ENCODE data around the gene POGLUT2.
"Not testable (repeated sequence)": the region's sequence is repeated elsewhere in the genome, so short reads cannot be mapped to it uniquely, and the experiment has no call there.

Gene POGLUT2

DNA sequence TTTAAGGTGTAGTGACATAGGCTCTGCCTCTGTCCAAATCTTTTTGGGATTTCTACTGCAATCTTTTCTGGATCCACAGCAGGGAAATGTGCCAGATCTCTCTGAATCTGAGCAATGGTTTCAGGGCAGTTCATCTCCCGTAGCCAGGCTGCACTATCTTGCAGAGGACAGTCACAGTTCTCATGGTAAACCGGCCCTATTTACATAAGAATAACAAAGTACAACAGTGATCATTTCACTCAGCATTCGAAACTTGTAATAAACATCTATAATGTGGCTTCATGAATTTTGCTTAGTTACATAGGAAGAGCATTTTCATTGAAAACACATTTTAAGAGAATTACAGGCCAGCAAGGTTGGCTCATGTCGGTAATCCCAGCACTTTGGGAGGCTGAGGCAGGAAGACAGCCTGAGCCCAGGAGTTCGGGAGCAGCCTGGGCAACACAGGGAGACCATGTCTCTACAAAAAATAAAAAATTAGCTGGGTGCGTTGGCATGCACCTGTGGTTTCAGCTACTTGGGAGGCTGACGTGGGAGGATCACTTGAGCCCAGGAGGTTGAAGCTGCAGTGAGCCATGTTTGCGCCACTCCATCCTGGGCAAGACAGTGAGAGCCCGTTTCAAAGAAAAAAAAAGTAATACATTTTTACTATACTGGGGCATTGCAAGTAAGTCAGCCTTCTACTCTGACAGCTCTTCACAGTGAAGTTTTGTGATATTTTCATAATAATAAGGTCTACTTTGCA is 5.0 kb downstream of the POGLUT2 start:
- Histone ChIP-seq H3K36me3 (ENCODE audit: control insufficient read depth, insufficient read depth, low read length) (no peaks in the 10 kb centered on the region), H3K4me2 (ENCODE audit: low read length) (no peak overlapping the region), H3K79me2 (no peaks in the 10 kb centered on the region), H3K4me1 (no peaks in the 10 kb centered on the region), H3K9ac (no peak overlapping the region), H3K4me3 (ENCODE audit: low read depth, low read length) (no peak overlapping the region), H3K27ac (no peak overlapping the region), H2AFZ (no peak overlapping the region), H3K27me3 (ENCODE audit: control insufficient read depth, insufficient read depth, low read length) (no peaks in the 10 kb centered on the region), H3K9me3 (ENCODE audit: control insufficient read depth, low read length) (no peaks in the 10 kb centered on the region)
- TF ChIP-seq, protein P1, sequence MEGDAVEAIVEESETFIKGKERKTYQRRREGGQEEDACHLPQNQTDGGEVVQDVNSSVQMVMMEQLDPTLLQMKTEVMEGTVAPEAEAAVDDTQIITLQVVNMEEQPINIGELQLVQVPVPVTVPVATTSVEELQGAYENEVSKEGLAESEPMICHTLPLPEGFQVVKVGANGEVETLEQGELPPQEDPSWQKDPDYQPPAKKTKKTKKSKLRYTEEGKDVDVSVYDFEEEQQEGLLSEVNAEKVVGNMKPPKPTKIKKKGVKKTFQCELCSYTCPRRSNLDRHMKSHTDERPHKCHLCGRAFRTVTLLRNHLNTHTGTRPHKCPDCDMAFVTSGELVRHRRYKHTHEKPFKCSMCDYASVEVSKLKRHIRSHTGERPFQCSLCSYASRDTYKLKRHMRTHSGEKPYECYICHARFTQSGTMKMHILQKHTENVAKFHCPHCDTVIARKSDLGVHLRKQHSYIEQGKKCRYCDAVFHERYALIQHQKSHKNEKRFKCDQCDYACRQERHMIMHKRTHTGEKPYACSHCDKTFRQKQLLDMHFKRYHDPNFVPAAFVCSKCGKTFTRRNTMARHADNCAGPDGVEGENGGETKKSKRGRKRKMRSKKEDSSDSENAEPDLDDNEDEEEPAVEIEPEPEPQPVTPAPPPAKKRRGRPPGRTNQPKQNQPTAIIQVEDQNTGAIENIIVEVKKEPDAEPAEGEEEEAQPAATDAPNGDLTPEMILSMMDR (IDR thresholded peaks at IDR 0.05) = no peak

DNA sequence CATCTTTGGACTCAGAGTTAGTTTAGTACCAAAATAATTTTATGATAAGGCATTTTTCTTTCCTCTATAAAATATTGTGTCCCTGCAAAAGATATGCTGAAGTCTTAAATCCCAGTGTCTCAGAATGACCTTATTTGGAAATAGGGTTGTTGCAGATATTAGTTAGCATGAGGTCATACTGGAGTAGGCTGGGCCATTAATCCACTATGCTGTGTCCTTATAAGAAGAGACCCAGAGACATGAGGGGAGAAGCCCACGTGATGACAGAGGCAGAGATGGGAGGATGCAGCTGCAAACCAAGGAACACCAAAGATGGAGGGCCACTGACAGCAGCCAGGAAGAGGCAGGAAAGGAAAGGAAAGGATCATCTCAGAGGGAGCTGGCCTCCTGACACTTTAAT is 6.4 kb downstream of the POGLUT2 start:
- Histone ChIP-seq H2AFZ (no peak overlapping the region), H3K27me3 (ENCODE audit: control insufficient read depth, insufficient read depth, low read length) (no peaks in the 10 kb centered on the region), H3K4me1 (no peaks in the 10 kb centered on the region), H3K4me3 (ENCODE audit: low read depth, low read length) (no peak overlapping the region), H3K4me2 (ENCODE audit: low read length) (no peak overlapping the region), H3K79me2 (no peaks in the 10 kb centered on the region), H3K9ac (no peak overlapping the region), H3K27ac (no peak overlapping the region), H3K9me3 (ENCODE audit: control insufficient read depth, low read length) (no peaks in the 10 kb centered on the region), H3K36me3 (ENCODE audit: control insufficient read depth, insufficient read depth, low read length) (no peaks in the 10 kb centered on the region)
- TF ChIP-seq, protein P1 (IDR thresholded peaks at IDR 0.05) = no peak

DNA sequence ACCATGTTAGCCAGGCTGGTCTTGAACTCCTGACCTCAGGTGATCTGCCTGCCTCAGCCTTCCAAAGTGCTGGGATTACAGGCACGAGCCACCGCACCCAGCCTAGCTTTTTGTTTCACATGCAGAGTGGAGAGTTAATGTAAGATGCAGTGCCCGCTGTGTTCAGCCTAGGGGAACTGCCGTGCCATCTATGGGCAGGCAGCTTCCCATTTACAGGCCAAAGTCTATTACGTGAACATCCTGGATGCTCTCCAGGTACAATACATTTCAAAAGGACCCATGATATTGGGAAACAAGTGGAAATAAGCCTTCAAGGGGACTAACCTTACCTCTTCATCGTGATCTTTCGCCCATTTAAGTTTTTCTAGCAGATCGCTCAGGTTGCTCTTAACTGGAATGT is 10.1 kb downstream of the POGLUT2 start:
- H3K9ac ChIP-seq = no peak overlapping the region
- no peak overlapping the region for H2AFZ ChIP-seq
- no peaks in the 10 kb centered on the region for H3K79me2 ChIP-seq
- TF ChIP-seq, protein P1 (IDR thresholded peaks at IDR 0.05) = no peak
- no peaks in the 10 kb centered on the region for H3K4me1 ChIP-seq
- H3K4me3 ChIP-seq (ENCODE audit: low read depth, low read length) = no peak overlapping the region
- no peaks in the 10 kb centered on the region for H3K36me3 ChIP-seq (ENCODE audit: control insufficient read depth, insufficient read depth, low read length)
- no peak overlapping the region for H3K27ac ChIP-seq
- H3K27me3 ChIP-seq (ENCODE audit: control insufficient read depth, insufficient read depth, low read length) = no peaks in the 10 kb centered on the region
- H3K9me3 ChIP-seq (ENCODE audit: control insufficient read depth, low read length) = no peaks in the 10 kb centered on the region
- H3K4me2 ChIP-seq (ENCODE audit: low read length) = no peak overlapping the region

DNA sequence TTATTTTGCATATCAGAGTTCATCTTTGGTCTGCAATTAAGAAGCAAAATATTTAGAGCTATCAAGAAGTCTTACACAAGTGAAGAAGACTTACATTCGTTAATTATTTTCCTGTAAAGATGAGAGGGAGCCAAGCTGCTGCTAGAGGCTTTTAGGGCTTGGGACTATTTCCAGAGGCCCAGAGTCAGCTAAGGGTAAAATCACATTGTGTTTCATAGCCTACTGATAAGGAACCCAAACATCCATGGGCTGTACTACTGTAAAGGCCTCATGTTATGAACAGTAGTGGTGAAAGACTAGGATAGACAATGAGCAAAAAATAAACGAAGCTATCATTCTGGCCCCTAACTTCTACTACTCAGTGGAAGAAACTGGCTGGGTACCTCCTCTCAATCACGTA is 14.3 kb downstream of the POGLUT2 start:
- Histone ChIP-seq H2AFZ (no peak overlapping the region), H3K27me3 (ENCODE audit: control insufficient read depth, insufficient read depth, low read length) (no peaks in the 10 kb centered on the region), H3K9ac (no peak overlapping the region), H3K36me3 (ENCODE audit: control insufficient read depth, insufficient read depth, low read length) (no peaks in the 10 kb centered on the region), H3K79me2 (no peaks in the 10 kb centered on the region), H3K27ac (no peak overlapping the region), H3K4me3 (ENCODE audit: low read depth, low read length) (no peak overlapping the region), H3K4me2 (ENCODE audit: low read length) (no peak overlapping the region), H3K4me1 (no peaks in the 10 kb centered on the region), H3K9me3 (ENCODE audit: control insufficient read depth, low read length) (no peaks in the 10 kb centered on the region)
- TF ChIP-seq, protein P1 (IDR thresholded peaks at IDR 0.05) = no peak

DNA sequence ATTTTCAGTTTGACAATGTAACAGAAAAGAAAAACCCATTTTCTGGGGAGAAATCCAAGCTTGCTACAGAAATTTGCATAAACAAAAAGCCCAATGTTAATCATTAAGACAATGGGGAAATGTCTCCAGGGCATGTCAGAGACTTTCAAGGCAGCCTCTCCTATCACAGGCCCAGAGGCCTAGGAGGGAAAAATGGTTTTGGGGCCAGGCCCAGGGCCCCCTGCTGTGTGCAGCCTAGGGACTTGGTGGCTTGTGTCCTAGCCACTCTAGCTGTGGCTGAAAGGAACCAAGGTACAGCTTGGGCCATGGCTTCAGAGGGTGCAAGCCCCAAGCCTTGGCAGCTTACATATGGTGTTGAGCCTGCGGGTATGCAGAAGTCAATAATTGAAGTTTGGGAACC is 17.2 kb downstream of the POGLUT2 start:
- H3K27ac ChIP-seq = no peak overlapping the region
- no peaks in the 10 kb centered on the region for H3K79me2 ChIP-seq
- no peak overlapping the region for H3K4me2 ChIP-seq (ENCODE audit: low read length)
- TF ChIP-seq, protein P1 (IDR thresholded peaks at IDR 0.05) = no peak
- H3K9me3 ChIP-seq (ENCODE audit: control insufficient read depth, low read length) = no peaks in the 10 kb centered on the region
- H2AFZ ChIP-seq = no peak overlapping the region
- no peaks in the 10 kb centered on the region for H3K4me1 ChIP-seq
- H3K36me3 ChIP-seq (ENCODE audit: control insufficient read depth, insufficient read depth, low read length) = no peaks in the 10 kb centered on the region
- no peaks in the 10 kb centered on the region for H3K27me3 ChIP-seq (ENCODE audit: control insufficient read depth, insufficient read depth, low read length)
- no peak overlapping the region for H3K9ac ChIP-seq
- no peak overlapping the region for H3K4me3 ChIP-seq (ENCODE audit: low read depth, low read length)

DNA sequence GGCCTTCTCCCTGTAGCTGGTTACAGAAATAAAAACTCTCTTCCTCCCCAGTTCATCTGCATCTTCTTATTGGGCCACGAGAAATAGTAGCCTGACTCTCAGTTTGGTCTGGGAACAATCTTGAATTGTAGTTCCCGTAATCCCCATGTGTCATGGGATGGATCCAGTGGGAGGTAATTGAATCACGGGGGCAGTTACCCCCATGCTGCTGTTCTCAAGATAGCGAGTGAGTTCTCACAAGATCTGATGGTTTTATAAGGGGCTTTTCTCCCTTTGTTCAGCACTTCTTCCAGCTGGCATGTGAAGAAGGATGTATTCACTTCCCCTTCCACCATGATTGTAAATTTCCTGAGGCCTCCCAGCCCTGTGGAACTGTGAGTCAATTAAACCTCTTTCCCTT is 18.1 kb downstream of the POGLUT2 start:
- not testable (repeated sequence) for H3K4me2 ChIP-seq (ENCODE audit: low read length); H3K4me1 ChIP-seq; H3K4me3 ChIP-seq (ENCODE audit: low read depth, low read length); H3K9me3 ChIP-seq (ENCODE audit: control insufficient read depth, low read length); H2AFZ ChIP-seq; H3K36me3 ChIP-seq (ENCODE audit: control insufficient read depth, insufficient read depth, low read length); H3K79me2 ChIP-seq; H3K9ac ChIP-seq; H3K27me3 ChIP-seq (ENCODE audit: control insufficient read depth, insufficient read depth, low read length); H3K27ac ChIP-seq

Data from parathyroid adenoma (tissue), 2 donors.